IPS-NIHi7 (cell line): ENCODE measurements around the gene TUBB1.
"Not testable (repeated sequence)": the region's sequence is repeated elsewhere in the genome, so short reads cannot be mapped to it uniquely, and the experiment has no call there.

Source experiments
- DNase-seq: peaks from one replicate; pipeline ENCODE4 v3.0.0; 2012; ENCODE audit warnings: mixed read lengths; ENCODE audit errors: extremely low spot score

Gene TUBB1

GRCh38 chr20:59018817-59019216, 412 bp upstream of the TUBB1 start:
- peak; percentile 4 for DNase-seq

- no peak for DNase-seq
Observed at GRCh38 chr20:59020938-59021551, 1.8 kb downstream of the TUBB1 start.

- DNase-seq, result no peak
Observed at GRCh38 chr20:59022754-59023153, 3.5 kb downstream of the TUBB1 start.

GRCh38 chr20:59023616-59024015, 4.4 kb downstream of the TUBB1 start:
- no peak for DNase-seq

GRCh38 chr20:59024111-59024530, 4.9 kb downstream of the TUBB1 start:
- DNase-seq, result no peak

GRCh38 chr20:59025086-59025485, 5.9 kb downstream of the TUBB1 start:
- DNase-seq, result no peak

- DNase-seq, result no peak
Observed at GRCh38 chr20:59025511-59025910, 6.3 kb downstream of the TUBB1 start.

- DNase-seq, result no peak
Observed at GRCh38 chr20:59026904-59027740, 7.9 kb downstream of the TUBB1 start.

GRCh38 chr20:59027741-59028320, 8.6 kb downstream of the TUBB1 start:
- DNase-seq, result no peak

- no peak for DNase-seq
Observed at GRCh38 chr20:59028812-59029211, 9.6 kb downstream of the TUBB1 start.

GRCh38 chr20:59030911-59031563, 11.8 kb downstream of the TUBB1 start:
- no peak for DNase-seq

- DNase-seq, result no peak
Observed at GRCh38 chr20:59031564-59032022, 12.4 kb downstream of the TUBB1 start.

GRCh38 chr20:59032023-59032712, 12.9 kb downstream of the TUBB1 start, which contains the start of gene ATP5F1E:
ATP5F1E (minus strand) TSS chr20:59032335; CDS start chr20:59032251, 84 bp downstream.
- peak; percentile 99 for DNase-seq

GRCh38 chr20:59032713-59033059, 13.5 kb downstream of the TUBB1 start:
- peak; percentile 27 for DNase-seq

- no peak for DNase-seq
Observed at GRCh38 chr20:59033093-59033492, 13.9 kb downstream of the TUBB1 start.

GRCh38 chr20:59033616-59034165, 14.5 kb downstream of the TUBB1 start:
- DNase-seq, result no peak

- DNase-seq, result no peak
Observed at GRCh38 chr20:59035381-59035780, 16.2 kb downstream of the TUBB1 start.

GRCh38 chr20:59037386-59037785, 18.2 kb downstream of the TUBB1 start:
- no peak for DNase-seq

GRCh38 chr20:59039233-59039632, 20.0 kb downstream of the TUBB1 start:
- DNase-seq, result no peak

GRCh38 chr20:59040667-59041066, 21.4 kb downstream of the TUBB1 start:
- no peak for DNase-seq

GRCh38 chr20:59041487-59041886, 22.3 kb downstream of the TUBB1 start:
- DNase-seq, result not testable (repeated sequence)
